GM12892 (cell line): Measurements from ENCODE around the gene PIGU.

Experiments
- POLR2A ChIP-seq: IDR thresholded peaks from 2 replicates; pipeline ENCODE4 v1.6.1; 2011; ENCODE audit warnings: low read depth, low read length, control low read depth
- POLR2AphosphoS5 ChIP-seq: IDR thresholded peaks from 2 replicates; pipeline ENCODE4 v1.6.1; 2011; ENCODE audit warnings: low read depth, low read length, control low read depth
- TAF1 ChIP-seq: IDR thresholded peaks from 2 replicates; pipeline ENCODE4 v1.6.1; 2011; ENCODE audit warnings: low read depth, mild to moderate bottlenecking, control low read depth, low read length, borderline replicate concordance

DNA sequence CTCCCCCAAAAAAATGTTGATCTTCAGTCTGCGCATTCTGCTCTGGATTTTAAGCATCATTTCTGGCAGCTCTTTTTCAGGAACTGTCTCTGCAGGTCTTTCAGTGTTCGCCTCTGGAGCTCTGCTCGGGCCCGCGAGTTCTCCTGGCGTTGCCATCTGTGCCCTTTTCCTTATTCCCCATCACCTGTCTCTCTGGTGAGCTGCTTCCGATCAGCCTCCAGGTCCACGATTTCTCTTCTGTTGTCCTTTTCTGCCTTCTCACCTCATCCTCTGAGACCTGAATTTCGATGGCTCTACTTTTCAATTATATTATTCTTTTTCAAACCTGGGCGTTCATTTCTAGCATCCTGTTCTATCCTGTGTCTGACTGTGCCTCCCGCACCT, 119.0 kb downstream of the PIGU start:
- TF ChIP-seq POLR2A (no peak), POLR2AphosphoS5 (no peak), TAF1 (no peak)
